Keratinocyte (primary cell): ENCODE results near the gene AQR.

Experiments
- EZH2 ChIP-seq: IDR thresholded peaks from one replicate; pipeline ENCODE4 v1.6.1; 2012; ENCODE audit warnings: inconsistent platforms, mild to moderate bottlenecking, low read length, moderate library complexity
- TF ChIP-seq, protein P1 (sequence below), 3 experiments: IDR thresholded peaks in 1 of 3; conservative IDR thresholded peaks in 1 of 3; optimal IDR thresholded peaks in 1 of 3; 2 replicates in 2 of 3; 3 replicates in 1 of 3; pipeline versions ENCODE3 to v1.5.1; 2011; ENCODE audit warnings: low read length in 3 of 3, mild to moderate bottlenecking in 3 of 3, moderate library complexity in 2 of 3, control low read depth in 1 of 3, inconsistent platforms in 1 of 3; ENCODE audit not compliant: insufficient read depth in 2 of 3; ENCODE audit errors: extremely low read depth in 1 of 3

GRCh38 chr15:35013370-35013769 is 43.8 kb upstream of the AQR start:
- TF ChIP-seq, protein P1, sequence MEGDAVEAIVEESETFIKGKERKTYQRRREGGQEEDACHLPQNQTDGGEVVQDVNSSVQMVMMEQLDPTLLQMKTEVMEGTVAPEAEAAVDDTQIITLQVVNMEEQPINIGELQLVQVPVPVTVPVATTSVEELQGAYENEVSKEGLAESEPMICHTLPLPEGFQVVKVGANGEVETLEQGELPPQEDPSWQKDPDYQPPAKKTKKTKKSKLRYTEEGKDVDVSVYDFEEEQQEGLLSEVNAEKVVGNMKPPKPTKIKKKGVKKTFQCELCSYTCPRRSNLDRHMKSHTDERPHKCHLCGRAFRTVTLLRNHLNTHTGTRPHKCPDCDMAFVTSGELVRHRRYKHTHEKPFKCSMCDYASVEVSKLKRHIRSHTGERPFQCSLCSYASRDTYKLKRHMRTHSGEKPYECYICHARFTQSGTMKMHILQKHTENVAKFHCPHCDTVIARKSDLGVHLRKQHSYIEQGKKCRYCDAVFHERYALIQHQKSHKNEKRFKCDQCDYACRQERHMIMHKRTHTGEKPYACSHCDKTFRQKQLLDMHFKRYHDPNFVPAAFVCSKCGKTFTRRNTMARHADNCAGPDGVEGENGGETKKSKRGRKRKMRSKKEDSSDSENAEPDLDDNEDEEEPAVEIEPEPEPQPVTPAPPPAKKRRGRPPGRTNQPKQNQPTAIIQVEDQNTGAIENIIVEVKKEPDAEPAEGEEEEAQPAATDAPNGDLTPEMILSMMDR (optimal IDR thresholded peaks at IDR 0.05 in 1 of 3, IDR thresholded peaks at IDR 0.05 in 1 of 3, conservative IDR thresholded peaks at IDR 0.05 in 1 of 3; ENCODE audit: extremely low read depth in 1 of 3, insufficient read depth in 2 of 3, low read length in 3 of 3), result no peak
- TF ChIP-seq EZH2, result no peak
